ENCODE data around the gene ARHGAP6. TPM values are rescaled to one million over a fixed set of nuclear protein-coding genes. Genes with fewer than 3 reads are reported as not detected.

The ARHGAP6 gene
- total RNA-seq, 1 donor from 2014 or later = 4.9 TPM

GRCh38 chrX:11577603-11578002 is 88.1 kb downstream of the ARHGAP6 start:
- DNase-seq (ENCODE audit: low read depth) = no peak
- no peak for TF ChIP-seq CTCF (conservative IDR thresholded peaks at IDR 0.05; ENCODE audit: low read depth, low read length)
- no peak overlapping the region for H3K4me3 ChIP-seq (ENCODE audit: low read depth, low read length)

DNA sequence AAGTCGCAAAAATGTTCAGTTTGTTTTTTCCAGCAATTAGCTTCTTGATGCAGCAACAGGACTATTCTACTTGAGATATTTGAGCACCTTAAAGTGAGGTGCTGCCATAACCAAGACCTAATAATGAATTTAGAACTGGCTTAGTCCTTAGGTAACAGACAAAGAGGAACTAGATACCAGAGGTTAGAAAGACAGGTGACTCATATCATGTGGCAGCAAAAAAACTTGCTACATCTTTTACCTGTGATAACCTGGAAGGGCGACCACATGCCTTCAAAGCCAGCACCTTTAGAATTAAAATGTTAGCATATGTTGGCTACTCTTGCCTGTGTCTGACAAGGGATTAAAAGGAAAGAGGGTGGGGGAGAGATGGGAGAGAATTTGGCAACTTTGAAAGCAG is 90.4 kb downstream of the ARHGAP6 start:
- DNase-seq (ENCODE audit: low read depth) = no peak
- no peak overlapping the region for H3K4me3 ChIP-seq (ENCODE audit: low read depth, low read length)
- no peak for TF ChIP-seq CTCF (conservative IDR thresholded peaks at IDR 0.05; ENCODE audit: low read depth, low read length)

GRCh38 chrX:11567528-11568220 is 98.0 kb downstream of the ARHGAP6 start:
- TF ChIP-seq CTCF (conservative IDR thresholded peaks at IDR 0.05; ENCODE audit: low read depth, low read length) = no peak
- no peak overlapping the region for H3K4me3 ChIP-seq (ENCODE audit: low read depth, low read length)
- DNase-seq (ENCODE audit: low read depth) = no peak

- no peak overlapping the region for H3K4me3 ChIP-seq (ENCODE audit: low read depth, low read length)
- no peak for TF ChIP-seq CTCF (conservative IDR thresholded peaks at IDR 0.05; ENCODE audit: low read depth, low read length)
- no peak for DNase-seq (ENCODE audit: low read depth)
These were observed 98.9 kb downstream of the ARHGAP6 start for GRCh38 chrX:11566789-11567188.

DNA sequence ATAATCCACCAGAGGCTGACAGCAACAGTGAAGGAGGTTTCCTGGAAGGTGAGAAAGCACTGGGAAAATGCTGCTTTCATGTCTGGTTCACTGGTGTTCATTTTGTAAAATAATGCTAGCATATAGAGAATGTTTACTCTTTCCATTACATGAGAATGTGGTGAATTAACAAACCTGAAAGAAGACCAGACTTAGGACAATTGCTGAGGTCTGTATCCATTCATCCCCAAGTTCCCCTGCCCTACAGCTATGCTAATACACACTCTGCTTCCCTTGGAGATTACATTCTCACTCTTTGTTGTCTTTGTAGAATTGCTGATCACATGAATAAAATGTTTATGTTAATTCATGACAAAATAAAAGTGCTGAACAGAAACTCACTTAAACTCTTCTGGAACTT is 99.5 kb downstream of the ARHGAP6 start:
- TF ChIP-seq CTCF (conservative IDR thresholded peaks at IDR 0.05; ENCODE audit: low read depth, low read length) = no peak
- H3K4me3 ChIP-seq (ENCODE audit: low read depth, low read length) = no peak overlapping the region
- DNase-seq (ENCODE audit: low read depth) = no peak

DNA sequence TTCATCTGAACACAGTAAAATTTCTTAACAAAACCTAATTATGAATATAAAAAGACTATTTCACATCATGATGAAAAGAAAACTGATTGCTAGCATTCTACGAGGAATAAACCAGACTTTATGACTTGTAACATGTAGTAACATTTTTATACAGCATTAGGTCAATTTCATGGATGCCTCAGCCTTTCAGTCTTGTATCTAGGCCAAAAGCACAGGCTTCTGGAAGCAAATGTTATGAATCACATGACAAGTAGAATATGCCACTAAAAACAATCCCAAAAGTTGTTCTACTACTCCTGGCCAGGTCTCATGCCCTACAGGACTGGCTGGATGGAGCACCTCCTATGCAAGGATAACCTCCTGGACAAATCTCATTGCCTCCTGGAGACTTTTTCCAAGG is 101.2 kb downstream of the ARHGAP6 start:
- no peak for TF ChIP-seq CTCF (conservative IDR thresholded peaks at IDR 0.05; ENCODE audit: low read depth, low read length)
- no peak for DNase-seq (ENCODE audit: low read depth)
- no peak overlapping the region for H3K4me3 ChIP-seq (ENCODE audit: low read depth, low read length)

GRCh38 chrX:11562570-11562969 is 103.2 kb downstream of the ARHGAP6 start:
- TF ChIP-seq CTCF (conservative IDR thresholded peaks at IDR 0.05; ENCODE audit: low read depth, low read length) = no peak
- no peak for DNase-seq (ENCODE audit: low read depth)

More at GRCh38 chrX:11562570-11562969, 103.2 kb downstream of the ARHGAP6 start:
- H3K4me3 ChIP-seq (ENCODE audit: low read depth, low read length) = no peak overlapping the region

All from epithelial cell of proximal tubule (primary cell).